ENCODE data around the gene ZSWIM2. TPM values are rescaled to one million over a fixed set of nuclear protein-coding genes. Genes with fewer than 3 reads are reported as not detected.

Gene ZSWIM2
- total RNA-seq, 1 experiment from 2014 or later: not detected

DNA sequence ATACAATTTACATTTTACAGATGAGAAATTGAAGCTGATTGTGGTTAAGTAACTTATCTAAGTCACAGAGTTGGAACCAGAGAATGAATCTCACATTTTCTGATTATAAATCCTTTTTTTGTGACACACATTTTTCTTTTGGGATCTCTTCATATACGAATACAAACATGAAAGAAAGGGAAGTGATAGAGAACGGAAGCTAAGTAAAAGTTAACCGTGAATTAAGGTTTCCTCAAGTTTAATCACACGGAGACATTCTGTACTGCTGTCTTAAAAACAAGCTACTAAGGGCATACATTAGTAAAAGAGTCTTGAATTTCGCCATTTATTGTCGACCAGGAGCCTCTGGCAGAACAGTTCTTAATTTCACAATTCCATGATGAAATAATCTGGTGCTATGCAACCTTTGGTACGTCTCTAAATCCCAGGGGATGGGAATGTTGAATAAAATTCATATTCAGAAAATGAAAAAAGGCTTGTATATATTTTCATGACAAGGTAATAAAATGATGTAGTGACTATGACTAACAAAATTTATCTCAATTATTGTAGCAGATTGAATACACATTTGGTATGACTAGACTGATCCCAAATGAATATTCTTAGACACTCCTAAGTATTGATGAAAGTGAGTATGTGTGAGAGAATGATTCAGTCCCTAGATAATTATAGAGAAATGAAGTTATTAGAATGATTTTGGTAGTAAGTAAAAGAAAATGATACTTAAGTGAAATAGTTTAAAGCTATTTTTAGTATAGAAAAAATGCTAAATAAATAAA lies 40.3 kb upstream of the ZSWIM2 start:
- no peaks in the 10 kb centered on the region for H3K27me3 ChIP-seq (ENCODE audit: low read length)
- H3K4me2 ChIP-seq (ENCODE audit: low read length): no peak overlapping the region
- peaks cover 28% of the 10 kb centered on the region for H3K4me1 ChIP-seq (ENCODE audit: insufficient read depth, low read length)
- H3K79me2 ChIP-seq (ENCODE audit: low read length): no peaks in the 10 kb centered on the region
- DNase-seq (no peak), ATAC-seq (no peak)
- BruUV-seq (replicated peaks): no TSS peak
- H3K9me2 ChIP-seq (replicated peaks; ENCODE audit: low read length): no peaks in the 10 kb centered on the region
- no peaks in the 10 kb centered on the region for H3K36me3 ChIP-seq (ENCODE audit: low read depth, low read length)
- no peak overlapping the region for H3K4me3 ChIP-seq (ENCODE audit: low read length)
- no peak overlapping the region for H3K9ac ChIP-seq (ENCODE audit: low read length)
- intact Hi-C loops (cut with micrococcal nuclease): loop anchor here (10.0 kb wide), 1 partner anchor 476 kb away; no protein-coding TSS in a partner anchor
- no peaks in the 10 kb centered on the region for H3K9me3 ChIP-seq (ENCODE audit: low read length)
- ChIA-PET POLR2A (ENCODE audit: unreplicated experiment) (no interaction called here), CTCF (no interaction called here)
- no peak overlapping the region for H2AFZ ChIP-seq (ENCODE audit: low read length)
- H3K27ac ChIP-seq (ENCODE audit: low read length): no peak overlapping the region
- TF ChIP-seq, protein P1, sequence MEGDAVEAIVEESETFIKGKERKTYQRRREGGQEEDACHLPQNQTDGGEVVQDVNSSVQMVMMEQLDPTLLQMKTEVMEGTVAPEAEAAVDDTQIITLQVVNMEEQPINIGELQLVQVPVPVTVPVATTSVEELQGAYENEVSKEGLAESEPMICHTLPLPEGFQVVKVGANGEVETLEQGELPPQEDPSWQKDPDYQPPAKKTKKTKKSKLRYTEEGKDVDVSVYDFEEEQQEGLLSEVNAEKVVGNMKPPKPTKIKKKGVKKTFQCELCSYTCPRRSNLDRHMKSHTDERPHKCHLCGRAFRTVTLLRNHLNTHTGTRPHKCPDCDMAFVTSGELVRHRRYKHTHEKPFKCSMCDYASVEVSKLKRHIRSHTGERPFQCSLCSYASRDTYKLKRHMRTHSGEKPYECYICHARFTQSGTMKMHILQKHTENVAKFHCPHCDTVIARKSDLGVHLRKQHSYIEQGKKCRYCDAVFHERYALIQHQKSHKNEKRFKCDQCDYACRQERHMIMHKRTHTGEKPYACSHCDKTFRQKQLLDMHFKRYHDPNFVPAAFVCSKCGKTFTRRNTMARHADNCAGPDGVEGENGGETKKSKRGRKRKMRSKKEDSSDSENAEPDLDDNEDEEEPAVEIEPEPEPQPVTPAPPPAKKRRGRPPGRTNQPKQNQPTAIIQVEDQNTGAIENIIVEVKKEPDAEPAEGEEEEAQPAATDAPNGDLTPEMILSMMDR (conservative IDR thresholded peaks at IDR 0.05; ENCODE audit: low read depth, low read length): no peak
- TF ChIP-seq EZH2 (IDR thresholded peaks at IDR 0.05; ENCODE audit: low read length, unreplicated experiment): no peak
- no peak for TF ChIP-seq EZH2phosphoT487 (IDR thresholded peaks at IDR 0.05; ENCODE audit: borderline replicate concordance, low read length)
- no peaks in the 10 kb centered on the region for H4K20me1 ChIP-seq (ENCODE audit: low read length)
- H3F3A ChIP-seq (ENCODE audit: low read length, unreplicated experiment): no peaks in the 10 kb centered on the region

DNA sequence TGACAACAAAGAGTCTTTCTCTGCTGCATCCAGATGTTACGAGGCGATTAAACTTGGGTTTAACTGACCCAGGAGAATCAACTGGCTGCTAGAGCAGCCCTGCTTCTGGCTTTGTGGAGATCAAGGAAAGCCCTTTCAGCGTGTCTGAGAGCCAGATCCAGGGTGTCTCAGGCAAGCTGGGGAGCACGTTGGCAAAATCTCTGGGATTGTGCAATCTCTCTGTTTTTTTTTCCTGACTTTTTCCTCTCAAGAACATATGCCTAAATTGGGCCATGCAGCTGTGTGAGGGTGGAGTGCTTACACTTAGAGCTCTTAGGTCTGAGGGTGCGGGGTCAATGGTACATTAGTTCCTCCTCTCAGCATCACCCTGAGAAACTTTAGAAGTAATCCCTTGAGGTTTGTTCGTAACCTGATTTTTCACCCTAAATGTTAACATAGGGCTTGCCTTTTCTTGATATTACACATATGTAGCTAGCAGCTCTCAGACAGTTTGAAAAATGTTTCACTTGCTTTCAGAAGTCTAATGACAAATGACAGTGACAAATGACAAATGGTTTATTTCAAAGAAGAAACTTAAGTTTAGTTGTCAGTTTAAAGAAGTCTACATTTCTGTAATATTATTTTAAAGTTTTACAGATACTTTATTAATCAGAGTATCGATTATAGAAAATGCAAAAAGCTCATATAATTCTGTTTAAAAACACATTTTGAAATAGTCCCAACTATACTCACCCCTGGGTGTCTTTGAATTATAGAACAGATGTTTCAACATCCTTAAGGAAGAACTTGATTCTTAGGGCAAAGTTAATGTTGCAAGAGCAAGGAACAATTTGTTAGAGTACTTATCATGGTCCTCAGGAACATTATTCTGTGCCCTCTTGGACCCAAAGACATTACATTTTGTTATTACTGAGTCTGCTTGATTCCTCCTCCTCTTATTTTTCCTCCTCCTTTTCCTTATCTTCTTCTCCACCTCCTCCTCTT lies 38.4 kb upstream of the ZSWIM2 start:
- intact Hi-C loops (cut with micrococcal nuclease): loop anchor here (10.0 kb wide), 1 partner anchor 477 kb away; no protein-coding TSS in a partner anchor
- H2AFZ ChIP-seq (ENCODE audit: low read length): no peak overlapping the region
- POLR2A ChIA-PET (ENCODE audit: unreplicated experiment): interaction anchor here (0.6 kb wide), 1 partner anchor 12 kb away, joined by 3 read pairs; no protein-coding TSS in a partner anchor

More for the DNA sequence above, 38.4 kb upstream of the ZSWIM2 start:
- Histone ChIP-seq H3K9ac (ENCODE audit: low read length) (no peak overlapping the region), H3K27me3 (ENCODE audit: low read length) (no peaks in the 10 kb centered on the region), H3K36me3 (ENCODE audit: low read depth, low read length) (no peaks in the 10 kb centered on the region), H3K9me2 (replicated peaks; ENCODE audit: low read length) (no peaks in the 10 kb centered on the region), H3K9me3 (ENCODE audit: low read length) (no peaks in the 10 kb centered on the region), H3K4me2 (ENCODE audit: low read length) (no peak overlapping the region), H4K20me1 (ENCODE audit: low read length) (no peaks in the 10 kb centered on the region), H3K4me1 (ENCODE audit: insufficient read depth, low read length) (peaks cover 28% of the 10 kb centered on the region), H3K27ac (ENCODE audit: low read length) (no peak overlapping the region), H3F3A (ENCODE audit: low read length, unreplicated experiment) (no peaks in the 10 kb centered on the region), H3K4me3 (ENCODE audit: low read length) (no peak overlapping the region), H3K79me2 (ENCODE audit: low read length) (no peaks in the 10 kb centered on the region)
- ATAC-seq: no peak
- no peak for DNase-seq
- CTCF ChIA-PET: no interaction called here
- TF ChIP-seq EZH2 (IDR thresholded peaks at IDR 0.05; ENCODE audit: low read length, unreplicated experiment) (no peak), EZH2phosphoT487 (IDR thresholded peaks at IDR 0.05; ENCODE audit: borderline replicate concordance, low read length) (no peak)
- TF ChIP-seq, protein P1 (conservative IDR thresholded peaks at IDR 0.05; ENCODE audit: low read depth, low read length): no peak
- no TSS peak for BruUV-seq (replicated peaks)

All from PC-3 (cell line).